Measurements from ENCODE around the gene C1orf226.

Gene C1orf226

DNA sequence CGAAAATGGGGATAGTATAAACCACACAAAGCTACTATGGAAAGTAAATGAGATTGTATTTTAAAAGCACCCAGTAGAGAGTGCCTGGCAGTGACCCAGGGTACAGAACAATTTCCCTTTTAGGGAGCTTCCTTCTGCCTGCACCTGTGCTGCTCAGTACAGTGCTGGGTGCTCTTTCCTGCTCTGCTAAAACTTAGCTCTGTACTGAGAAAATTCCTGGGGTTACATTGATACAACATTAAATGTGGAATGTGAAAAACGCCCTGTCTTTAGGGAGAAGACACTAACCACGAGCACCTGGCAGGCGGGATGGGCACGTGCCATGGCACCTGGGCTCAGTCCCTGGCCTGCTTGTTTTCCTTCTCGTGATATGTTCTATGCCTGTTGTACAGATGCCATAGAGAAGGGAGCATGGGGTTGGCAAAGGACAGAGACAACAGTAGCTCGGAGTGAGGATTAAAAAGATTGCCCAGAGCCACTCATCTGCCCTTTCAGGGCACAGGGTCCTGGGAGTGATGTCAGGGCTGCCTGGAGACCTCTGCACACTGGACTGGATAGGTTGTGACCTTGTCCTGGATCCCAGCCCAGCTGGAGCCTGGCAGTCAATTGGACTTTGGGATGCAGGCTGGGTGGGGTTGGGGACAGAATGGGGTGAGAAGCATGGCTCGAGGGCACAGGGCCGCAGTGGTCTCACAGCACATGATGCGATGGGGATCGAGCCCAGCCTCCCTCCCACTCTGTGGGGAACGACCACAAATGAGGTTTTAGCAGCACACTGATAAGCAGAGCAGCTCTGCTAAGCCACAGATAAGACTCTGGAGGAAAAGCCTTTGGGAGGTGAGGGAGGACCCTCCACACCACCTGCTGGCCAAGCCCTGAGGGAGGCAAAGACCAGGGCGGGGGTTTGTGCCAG is 9.1 kb upstream of the C1orf226 start:
- H3K4me2 ChIP-seq (ENCODE audit: insufficient read depth, low read length) = no peak overlapping the region

DNA sequence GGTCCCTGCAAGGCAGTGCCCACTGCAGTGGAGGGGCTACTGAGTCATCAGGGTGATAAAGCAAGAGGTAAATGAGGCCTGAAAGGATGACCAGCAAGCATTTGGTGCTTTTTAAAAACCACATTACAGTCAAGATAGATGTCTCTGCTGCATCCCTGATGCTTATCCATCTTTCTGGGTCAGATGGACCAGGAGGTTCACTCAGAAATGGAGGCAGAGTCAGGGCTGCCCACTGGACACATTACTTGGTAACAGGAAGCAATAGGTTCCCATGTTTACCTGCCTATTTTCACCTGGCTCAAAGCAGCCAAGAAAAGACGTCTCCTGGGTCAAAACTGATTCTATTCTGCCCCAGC is 8.5 kb upstream of the C1orf226 start:
- Histone ChIP-seq H3K4me3 (ENCODE audit: low read depth in 1 of 2, low read length in 2 of 2) (no peak overlapping the region), H2AFZ (ENCODE audit: low read depth, low read length) (no peak overlapping the region), H4K20me1 (ENCODE audit: insufficient read depth, low read length) (no peaks in the 10 kb centered on the region), H3K27me3 (ENCODE audit: insufficient read depth, low read length, poor library complexity) (peaks cover 9% of the 10 kb centered on the region), H3K9ac (ENCODE audit: low read depth, low read length) (no peak overlapping the region), H3K9me3 (ENCODE audit: insufficient read depth, low read length, severe bottlenecking) (no peaks in the 10 kb centered on the region), H3K36me3 (ENCODE audit: insufficient read depth, low read length) (no peaks in the 10 kb centered on the region), H3K4me1 (ENCODE audit: insufficient read depth, low read length) (no peaks in the 10 kb centered on the region), H3K4me2 (ENCODE audit: insufficient read depth, low read length) (no peak overlapping the region), H3K27ac (ENCODE audit: low read length) (no peak overlapping the region), H3K79me2 (ENCODE audit: insufficient read depth, low read length) (no peaks in the 10 kb centered on the region)
- no peak for ATAC-seq (ENCODE audit: insufficient read depth, low read depth)
- TF ChIP-seq EZH2 (IDR thresholded peaks at IDR 0.05; ENCODE audit: borderline replicate concordance, low read depth, low read length, severe bottlenecking) = no peak
- TF ChIP-seq, protein P1, sequence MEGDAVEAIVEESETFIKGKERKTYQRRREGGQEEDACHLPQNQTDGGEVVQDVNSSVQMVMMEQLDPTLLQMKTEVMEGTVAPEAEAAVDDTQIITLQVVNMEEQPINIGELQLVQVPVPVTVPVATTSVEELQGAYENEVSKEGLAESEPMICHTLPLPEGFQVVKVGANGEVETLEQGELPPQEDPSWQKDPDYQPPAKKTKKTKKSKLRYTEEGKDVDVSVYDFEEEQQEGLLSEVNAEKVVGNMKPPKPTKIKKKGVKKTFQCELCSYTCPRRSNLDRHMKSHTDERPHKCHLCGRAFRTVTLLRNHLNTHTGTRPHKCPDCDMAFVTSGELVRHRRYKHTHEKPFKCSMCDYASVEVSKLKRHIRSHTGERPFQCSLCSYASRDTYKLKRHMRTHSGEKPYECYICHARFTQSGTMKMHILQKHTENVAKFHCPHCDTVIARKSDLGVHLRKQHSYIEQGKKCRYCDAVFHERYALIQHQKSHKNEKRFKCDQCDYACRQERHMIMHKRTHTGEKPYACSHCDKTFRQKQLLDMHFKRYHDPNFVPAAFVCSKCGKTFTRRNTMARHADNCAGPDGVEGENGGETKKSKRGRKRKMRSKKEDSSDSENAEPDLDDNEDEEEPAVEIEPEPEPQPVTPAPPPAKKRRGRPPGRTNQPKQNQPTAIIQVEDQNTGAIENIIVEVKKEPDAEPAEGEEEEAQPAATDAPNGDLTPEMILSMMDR (IDR thresholded peaks at IDR 0.05; ENCODE audit: borderline replicate concordance, extremely low read depth, low read length, poor library complexity, severe bottlenecking) = no peak
- DNase-seq = no peak

More for the DNA sequence above, 9.1 kb upstream of the C1orf226 start:
- ATAC-seq (ENCODE audit: insufficient read depth, low read depth) (no peak), DNase-seq (no peak)
- Histone ChIP-seq H3K79me2 (ENCODE audit: insufficient read depth, low read length) (no peaks in the 10 kb centered on the region), H3K4me1 (ENCODE audit: insufficient read depth, low read length) (no peaks in the 10 kb centered on the region), H2AFZ (ENCODE audit: low read depth, low read length) (no peak overlapping the region), H4K20me1 (ENCODE audit: insufficient read depth, low read length) (no peaks in the 10 kb centered on the region), H3K36me3 (ENCODE audit: insufficient read depth, low read length) (no peaks in the 10 kb centered on the region), H3K27ac (ENCODE audit: low read length) (no peak overlapping the region), H3K9ac (ENCODE audit: low read depth, low read length) (no peak overlapping the region), H3K27me3 (ENCODE audit: insufficient read depth, low read length, poor library complexity) (peaks cover 7% of the 10 kb centered on the region), H3K9me3 (ENCODE audit: insufficient read depth, low read length, severe bottlenecking) (no peaks in the 10 kb centered on the region), H3K4me3 (ENCODE audit: low read depth in 1 of 2, low read length in 2 of 2) (no peak overlapping the region)
- no peak for TF ChIP-seq EZH2 (IDR thresholded peaks at IDR 0.05; ENCODE audit: borderline replicate concordance, low read depth, low read length, severe bottlenecking)

DNA sequence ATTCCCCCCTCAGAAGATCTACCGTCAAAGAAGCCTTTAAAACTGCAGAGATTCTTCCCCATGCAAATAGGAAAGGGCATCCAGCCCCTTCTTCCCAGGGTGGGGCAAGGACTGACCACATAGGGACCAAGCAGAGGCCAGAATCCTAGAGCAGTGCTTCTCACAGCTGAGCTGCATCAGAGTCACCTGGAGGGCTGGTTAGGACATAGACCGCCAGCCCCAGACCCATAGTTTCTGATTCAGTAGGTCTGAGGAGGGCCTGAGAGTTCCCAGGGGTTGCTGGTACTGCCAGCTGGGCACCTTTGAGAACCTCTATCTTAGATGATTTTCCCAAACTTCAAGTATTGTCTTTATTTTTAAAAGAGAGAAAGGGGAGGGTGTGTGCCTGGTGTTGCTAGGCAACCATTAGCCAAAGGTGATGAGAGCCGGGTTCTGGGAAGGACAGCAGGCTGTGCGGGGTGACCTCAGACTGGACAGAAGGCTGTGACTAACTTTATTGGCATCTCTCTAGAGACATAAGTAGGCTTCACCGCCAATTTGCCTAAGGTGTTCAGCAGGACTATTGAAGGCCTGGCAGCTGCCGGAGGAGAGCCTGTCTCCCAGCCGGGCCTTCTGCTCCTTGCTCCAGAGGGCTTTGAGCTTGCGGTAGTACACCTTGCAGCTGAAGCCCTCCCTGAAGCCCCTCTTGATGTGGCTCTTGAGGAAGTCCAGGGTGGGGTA is 7.8 kb upstream of the C1orf226 start:
- H3K4me2 ChIP-seq (ENCODE audit: insufficient read depth, low read length) = no peak overlapping the region

More for the DNA sequence above, 7.8 kb upstream of the C1orf226 start:
- H3K36me3 ChIP-seq (ENCODE audit: insufficient read depth, low read length) = no peaks in the 10 kb centered on the region
- H3K27ac ChIP-seq (ENCODE audit: low read length) = no peak overlapping the region
- no peaks in the 10 kb centered on the region for H3K9me3 ChIP-seq (ENCODE audit: insufficient read depth, low read length, severe bottlenecking)
- DNase-seq (no peak), ATAC-seq (ENCODE audit: insufficient read depth, low read depth) (no peak)
- H2AFZ ChIP-seq (ENCODE audit: low read depth, low read length) = no peak overlapping the region
- TF ChIP-seq, protein P1 (IDR thresholded peaks at IDR 0.05; ENCODE audit: borderline replicate concordance, extremely low read depth, low read length, poor library complexity, severe bottlenecking) = no peak
- no peak for TF ChIP-seq EZH2 (IDR thresholded peaks at IDR 0.05; ENCODE audit: borderline replicate concordance, low read depth, low read length, severe bottlenecking)
- H3K9ac ChIP-seq (ENCODE audit: low read depth, low read length) = no peak overlapping the region
- H3K27me3 ChIP-seq (ENCODE audit: insufficient read depth, low read length, poor library complexity) = peaks cover 12% of the 10 kb centered on the region
- H3K79me2 ChIP-seq (ENCODE audit: insufficient read depth, low read length) = no peaks in the 10 kb centered on the region
- H3K4me3 ChIP-seq (ENCODE audit: low read depth in 1 of 2, low read length in 2 of 2) = no peak overlapping the region
- no peaks in the 10 kb centered on the region for H3K4me1 ChIP-seq (ENCODE audit: insufficient read depth, low read length)
- no peaks in the 10 kb centered on the region for H4K20me1 ChIP-seq (ENCODE audit: insufficient read depth, low read length)
